ENCODE results near the gene MAP4K5. TPM values are rescaled to one million over a fixed set of nuclear protein-coding genes. Genes with fewer than 3 reads are reported as not detected.

Gene MAP4K5
- total RNA-seq, 4 donors from 2014 or later, result 81.5 to 138 (median 107) TPM

GRCh38 chr14:50528000-50528399 is 4.4 kb downstream of the MAP4K5 start:
- 86% methylated on average over 1 of the region's 1 CpG; no CpG with 5 or more reads in 1 of the 2 donors for WGBS, 2 donors (ENCODE audit: low coverage in 1 of 2)
- Histone ChIP-seq H3K4me3 (no peak overlapping the region), H3K27me3 (no peaks in the 10 kb centered on the region), H3K9me3 (no peaks in the 10 kb centered on the region), H3K36me3 (no peaks in the 10 kb centered on the region), H3K27ac (no peak overlapping the region), H3K4me1 (peaks cover 2 to 80% (median 39%) of the 10 kb centered on the region in 3 donors)
- ATAC-seq, result no peak
- TF ChIP-seq CTCF (IDR thresholded peaks at IDR 0.05) (no peak), POLR2A (IDR thresholded peaks at IDR 0.05) (no peak), EP300 (IDR thresholded peaks at IDR 0.05) (no peak), POLR2AphosphoS5 (IDR thresholded peaks at IDR 0.05) (no peak)

- WGBS, 2 donors (ENCODE audit: low coverage in 1 of 2), result 79 to 89% methylated on average over 6 of the region's 6 CpGs
- no peaks in the 10 kb centered on the region for H3K27me3 ChIP-seq
- H3K9me3 ChIP-seq, result no peaks in the 10 kb centered on the region
- H3K4me1 ChIP-seq, result peaks cover 5 to 77% (median 30%) of the 10 kb centered on the region in 3 donors
- TF ChIP-seq POLR2AphosphoS5 (IDR thresholded peaks at IDR 0.05) (no peak), POLR2A (IDR thresholded peaks at IDR 0.05) (no peak), CTCF (IDR thresholded peaks at IDR 0.05) (no peak), EP300 (IDR thresholded peaks at IDR 0.05) (no peak)
- no peak overlapping the region for H3K4me3 ChIP-seq
- ATAC-seq, result no peak
- H3K27ac ChIP-seq, result no peak overlapping the region
- H3K36me3 ChIP-seq, result no peaks in the 10 kb centered on the region
Measured at GRCh38 chr14:50524731-50525515, 7.4 kb downstream of the MAP4K5 start.

- Histone ChIP-seq H3K9me3 (no peaks in the 10 kb centered on the region), H3K4me3 (no peak overlapping the region), H3K27ac (no peak overlapping the region), H3K27me3 (no peaks in the 10 kb centered on the region), H3K4me1 (peaks cover 5 to 68% (median 25%) of the 10 kb centered on the region in 3 donors), H3K36me3 (no peaks in the 10 kb centered on the region)
- WGBS, 2 donors (ENCODE audit: low coverage in 1 of 2), result 50 to 81% methylated on average over 2 of the region's 2 CpGs
- ATAC-seq, result no peak
- TF ChIP-seq CTCF (IDR thresholded peaks at IDR 0.05) (no peak), POLR2AphosphoS5 (IDR thresholded peaks at IDR 0.05) (no peak), EP300 (IDR thresholded peaks at IDR 0.05) (no peak), POLR2A (IDR thresholded peaks at IDR 0.05) (no peak)
Measured at GRCh38 chr14:50524060-50524459, 8.3 kb downstream of the MAP4K5 start.

GRCh38 chr14:50523271-50524041 is 8.9 kb downstream of the MAP4K5 start:
- Histone ChIP-seq H3K27me3 (no peaks in the 10 kb centered on the region), H3K9me3 (no peaks in the 10 kb centered on the region), H3K4me3 (no peak overlapping the region), H3K27ac (no peak overlapping the region), H3K4me1 (peaks cover 5 to 64% (median 19%) of the 10 kb centered on the region in 3 donors), H3K36me3 (no peaks in the 10 kb centered on the region)
- 87 to 88% methylated on average over 4 to 5 of the region's 5 CpGs for WGBS, 2 donors (ENCODE audit: low coverage in 1 of 2)
- TF ChIP-seq CTCF (IDR thresholded peaks at IDR 0.05) (no peak), POLR2AphosphoS5 (IDR thresholded peaks at IDR 0.05) (no peak), POLR2A (IDR thresholded peaks at IDR 0.05) (no peak)
- ATAC-seq, result no peak
